HK-2 (cell line): ENCODE measurements around the gene ERCC5.

Experiments
- DNase-seq: peaks from one replicate; pipeline ENCODE4 v3.0.0-alpha.2; 2018; ENCODE audit not compliant: unreplicated experiment

Gene ERCC5

DNA sequence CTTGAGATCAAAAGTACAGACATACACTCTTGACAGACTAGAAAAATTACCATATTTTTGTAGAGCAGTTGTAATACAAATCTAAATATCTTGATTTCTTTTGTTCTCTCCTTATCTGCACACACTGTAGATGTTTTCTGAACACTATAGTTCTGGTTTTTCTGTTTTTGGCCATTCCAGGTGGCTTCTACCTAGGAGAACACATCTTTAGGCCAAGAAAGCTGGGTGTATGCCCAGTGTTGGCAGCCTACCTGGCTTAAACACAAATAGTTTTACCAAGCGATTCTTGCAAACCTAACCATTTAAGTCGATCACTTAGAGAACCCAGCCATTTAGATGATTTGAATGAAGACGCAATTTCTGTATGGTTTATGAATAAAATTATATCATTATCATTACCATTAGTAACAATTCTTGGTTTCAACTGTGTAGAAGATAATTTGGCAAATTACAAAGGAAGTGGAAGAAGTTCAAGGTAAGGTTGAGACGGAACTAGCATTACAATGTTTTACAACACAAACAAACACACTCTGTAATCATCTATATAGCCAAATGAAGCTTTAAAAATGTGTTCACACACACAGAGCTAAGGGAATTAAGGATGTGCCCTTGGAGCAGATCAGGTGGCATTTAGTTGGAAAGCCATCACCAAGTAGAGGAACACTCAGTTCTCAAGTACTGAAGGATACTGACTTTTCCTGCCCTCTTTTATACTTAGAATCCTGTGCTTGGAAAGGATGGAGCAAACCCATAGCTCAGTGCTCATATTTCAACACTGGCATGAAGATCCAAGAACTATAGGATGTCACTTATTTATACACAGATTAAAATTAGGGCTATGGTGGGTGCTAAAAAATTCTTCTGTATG, 36.2 kb downstream of the ERCC5 start:
- DNase-seq: no peak

DNA sequence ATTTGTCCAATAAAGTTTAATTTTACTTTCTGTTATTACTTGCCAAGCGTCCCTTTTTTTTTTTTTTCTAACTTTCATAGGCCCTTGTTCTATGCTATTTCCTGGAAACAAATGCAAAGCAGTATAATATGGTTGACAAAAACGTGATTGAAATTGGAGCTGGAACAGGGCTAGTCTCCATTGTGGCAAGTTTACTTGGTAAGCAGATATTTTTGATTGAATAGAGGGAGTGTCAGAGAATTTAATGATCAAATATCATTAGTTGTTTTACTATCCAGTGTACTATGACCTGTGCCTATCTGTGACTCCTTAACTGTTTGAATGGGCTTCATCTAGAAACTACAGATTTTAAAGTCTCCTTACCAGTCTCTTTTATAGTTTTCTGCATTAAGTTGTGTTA, 46.7 kb downstream of the ERCC5 start:
- no peak for DNase-seq

DNA sequence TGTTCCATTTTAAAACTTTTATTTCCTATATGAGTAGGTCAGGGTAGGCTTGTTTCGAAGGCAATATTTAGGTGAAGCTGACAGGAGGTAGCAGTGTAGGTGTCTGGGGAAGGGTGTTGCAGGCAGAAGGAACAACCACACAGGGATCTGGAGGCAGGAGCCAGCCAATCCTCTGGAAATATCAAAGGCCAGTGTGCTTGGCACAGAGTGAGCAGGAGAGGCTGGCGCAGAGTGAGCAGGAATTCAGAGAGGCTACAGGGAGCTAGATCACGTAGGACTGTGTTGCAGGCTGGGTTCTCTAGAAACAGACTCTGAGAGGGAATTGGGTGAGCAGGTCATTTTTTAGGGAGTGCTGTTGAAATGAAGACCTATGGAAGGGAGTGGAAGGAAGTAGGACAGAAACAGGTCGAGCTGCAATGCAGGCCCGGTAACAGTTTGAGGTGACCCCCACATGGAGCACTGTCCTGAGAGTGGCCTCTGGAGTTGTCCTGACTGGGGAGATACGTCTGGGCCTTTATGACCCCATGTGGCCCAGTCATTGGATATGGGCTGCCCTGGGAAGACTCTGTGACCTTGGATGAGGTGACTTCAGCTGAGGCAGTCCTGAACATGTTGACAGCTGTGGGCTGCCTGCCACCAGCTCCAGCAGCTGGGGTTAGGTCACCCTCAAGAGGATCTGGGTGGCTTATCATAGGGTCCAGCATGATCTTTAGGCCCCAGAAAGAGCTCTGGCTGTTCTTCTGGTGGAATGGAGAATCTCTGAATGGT, 51.7 kb downstream of the ERCC5 start:
- DNase-seq: no peak

DNA sequence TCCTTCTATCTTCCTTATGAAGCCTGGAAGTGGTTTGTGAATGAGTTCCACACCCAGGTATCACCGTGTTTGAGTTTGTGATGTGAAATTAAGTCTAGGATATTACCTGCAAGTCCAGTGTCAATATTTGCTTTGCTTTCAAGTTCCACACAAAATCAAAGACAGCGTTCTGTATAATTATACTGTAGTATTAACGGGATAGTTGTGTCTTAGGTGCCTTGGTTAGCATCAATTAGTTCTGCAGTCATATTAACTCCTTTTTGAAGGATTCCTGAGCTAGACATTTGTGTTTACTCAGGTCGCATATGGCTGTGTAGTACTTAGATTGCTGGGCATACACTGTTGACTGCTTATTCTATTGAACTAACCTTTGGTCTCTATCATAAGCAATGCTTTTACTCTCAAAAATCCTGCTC, 54.4 kb downstream of the ERCC5 start:
- no peak for DNase-seq

DNA sequence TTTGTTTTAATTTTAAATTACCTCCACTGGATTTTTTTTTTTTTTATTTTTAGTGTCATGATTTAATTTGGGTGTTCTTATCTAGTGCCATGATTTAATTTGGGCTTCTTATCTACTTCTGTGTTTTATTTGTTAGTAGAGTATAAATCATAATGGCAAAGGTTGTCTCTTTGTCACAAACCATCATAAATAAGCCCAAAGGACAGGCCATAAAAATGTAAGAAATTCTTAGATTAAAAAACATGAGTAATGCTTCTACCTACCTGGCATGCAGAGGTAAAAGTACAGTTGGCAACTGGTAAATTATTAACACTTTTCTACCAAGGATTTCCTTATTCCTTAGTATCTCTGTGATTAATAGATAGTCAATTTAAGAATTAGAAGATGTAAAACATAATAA, 55.2 kb downstream of the ERCC5 start:
- DNase-seq: no peak

DNA sequence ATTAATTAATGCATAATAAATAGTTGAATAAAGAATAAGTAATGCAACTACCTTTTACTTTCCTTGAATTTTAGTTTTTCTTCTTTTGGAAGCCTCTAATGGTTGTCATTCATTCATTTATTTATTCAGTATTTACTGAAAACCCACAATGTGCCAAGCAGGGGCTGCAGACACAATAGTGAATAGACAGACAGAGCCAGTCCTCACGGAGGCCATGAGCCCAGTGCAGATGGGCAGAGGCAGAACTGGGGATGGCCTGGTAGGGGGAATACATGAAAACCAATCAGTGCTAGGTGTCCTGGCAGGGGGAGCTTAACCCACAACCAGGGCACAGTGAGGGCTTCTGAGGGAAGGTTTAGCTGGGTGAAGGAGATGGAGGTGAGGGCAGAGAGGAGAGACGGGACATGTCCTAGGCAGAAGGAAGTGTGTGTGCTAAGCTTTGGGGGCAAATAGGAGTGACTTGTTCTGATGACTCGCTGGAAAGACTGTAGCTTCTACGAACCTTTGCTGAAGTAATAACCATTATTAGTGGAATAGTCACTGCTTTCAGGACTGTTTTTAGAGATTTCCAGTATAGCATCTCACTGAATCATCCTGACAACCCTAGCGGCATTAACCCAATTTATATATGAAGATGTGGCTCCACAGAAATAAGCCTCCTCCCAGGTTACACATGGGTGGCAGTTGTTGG, 55.9 kb downstream of the ERCC5 start:
- no peak for DNase-seq

DNA sequence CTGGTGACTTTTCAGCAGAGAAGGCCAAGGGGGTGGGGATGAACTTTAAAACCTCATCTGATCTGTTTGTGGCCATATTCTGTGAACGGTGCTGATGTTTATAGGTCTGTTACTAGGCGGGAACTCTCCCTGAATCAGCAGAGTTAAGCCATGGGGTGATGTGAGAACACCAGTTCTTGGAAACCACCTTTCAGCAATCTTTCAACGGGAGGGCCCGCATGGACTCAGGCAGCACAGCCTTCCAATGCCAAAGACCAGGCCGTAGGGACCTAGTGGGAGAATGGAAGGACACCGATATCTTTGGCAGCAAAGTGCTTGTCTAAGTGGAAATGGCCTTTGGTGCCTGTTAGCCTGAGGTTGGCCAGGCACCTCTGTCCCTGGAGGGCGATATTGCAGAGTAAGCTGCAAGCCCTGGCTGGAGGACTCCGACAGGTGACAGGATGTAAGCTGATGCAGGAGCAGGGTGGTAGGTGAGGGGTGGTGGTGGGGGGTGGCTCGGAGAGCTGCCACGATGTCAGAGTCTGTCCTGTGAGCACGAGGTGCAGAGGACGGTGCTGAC, 57.0 kb downstream of the ERCC5 start:
- no peak for DNase-seq

DNA sequence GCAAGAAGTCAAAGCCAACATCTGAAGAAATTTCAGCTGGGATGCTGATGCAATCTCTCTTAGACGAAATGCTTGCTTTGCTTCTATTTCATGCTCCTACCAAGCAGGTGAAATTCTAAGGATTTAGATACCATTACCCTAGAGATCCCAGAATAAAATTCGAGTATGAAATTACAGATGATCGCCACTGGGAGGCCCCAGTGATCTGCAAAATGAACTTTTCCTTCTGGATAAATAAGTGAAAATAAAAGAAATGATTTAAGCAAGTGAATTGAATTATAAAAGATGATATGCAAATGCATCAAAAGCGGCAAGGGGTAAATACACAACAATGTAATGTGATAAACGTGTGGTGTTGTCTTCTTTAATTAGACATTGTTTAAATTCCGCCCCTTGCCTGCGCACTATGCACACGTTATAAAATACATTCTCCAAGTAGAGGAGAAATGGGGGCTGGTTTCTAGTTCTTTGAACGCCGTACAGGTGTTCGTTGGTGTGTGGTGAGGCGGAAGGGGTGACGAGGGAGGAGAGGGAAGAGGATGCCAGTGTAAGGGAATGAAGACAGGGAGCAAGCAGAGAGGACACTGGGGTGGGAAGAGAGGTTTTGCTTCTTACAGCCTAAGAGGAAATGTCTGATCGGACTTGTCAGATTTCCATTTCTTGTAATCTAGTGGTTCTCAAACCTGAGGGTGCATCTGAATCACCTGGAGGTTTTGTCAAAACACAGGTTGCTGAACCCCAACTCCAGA, 58.0 kb downstream of the ERCC5 start:
- no peak for DNase-seq

DNA sequence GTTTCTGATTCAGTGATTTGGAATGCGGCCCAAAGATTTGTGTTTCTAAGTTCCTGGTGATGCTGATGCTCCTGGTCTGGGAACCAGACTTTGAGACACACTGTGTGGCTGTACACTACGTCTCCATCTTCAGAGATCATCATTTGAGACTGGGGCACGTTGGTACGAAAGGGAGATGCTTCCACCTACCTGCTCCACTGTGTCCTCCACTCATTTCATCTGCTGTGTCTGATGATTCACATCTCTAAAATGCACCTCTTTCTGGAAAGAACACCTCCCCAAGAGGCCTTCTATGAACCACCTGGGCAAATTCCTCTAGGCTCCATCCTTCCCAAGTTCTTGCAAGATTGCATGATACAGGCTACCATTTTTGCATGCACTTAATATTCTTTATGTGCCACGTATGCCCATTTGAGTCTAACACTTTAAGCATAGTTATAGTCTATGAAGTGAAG, 58.6 kb downstream of the ERCC5 start:
- DNase-seq: no peak

DNA sequence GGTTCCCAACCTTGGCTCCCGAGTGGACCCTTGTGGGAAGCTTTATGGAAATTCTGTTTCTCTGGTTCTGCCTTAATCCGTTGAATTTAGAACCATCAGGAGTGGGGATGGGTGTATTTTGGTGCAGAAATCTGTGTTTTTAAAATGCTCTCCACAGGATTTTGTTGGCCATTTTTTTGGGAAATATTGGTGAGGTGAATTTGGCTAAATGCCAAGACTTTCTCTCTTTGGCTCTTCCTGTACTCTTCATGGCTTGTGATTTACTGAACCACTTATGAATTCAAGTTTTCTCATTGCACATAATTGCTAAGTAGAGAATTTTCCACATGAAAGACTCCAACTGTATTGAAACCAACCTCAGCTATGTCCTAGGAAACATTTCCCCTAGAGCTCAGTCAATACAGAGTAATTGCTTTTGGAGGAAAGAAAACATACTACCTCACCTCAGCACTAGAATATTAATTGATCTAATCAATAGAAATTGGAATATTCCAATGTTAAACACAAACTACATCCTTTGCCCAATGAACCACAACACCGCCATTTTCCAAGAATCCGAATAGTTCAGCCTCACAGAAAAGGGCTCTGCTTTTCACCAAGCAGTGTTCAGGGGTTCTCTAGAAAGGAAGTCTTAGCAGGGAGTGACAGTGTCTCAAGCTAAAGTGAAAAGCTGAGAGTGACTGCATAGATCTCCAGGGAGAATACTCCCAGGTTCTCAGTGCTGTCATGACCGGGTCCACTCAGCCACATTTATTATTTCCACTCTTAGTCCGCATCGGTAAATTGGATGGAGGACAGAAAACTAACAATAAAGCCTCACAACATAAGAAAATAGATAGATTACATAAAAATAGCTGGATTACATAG, 60.3 kb downstream of the ERCC5 start:
- no peak for DNase-seq

DNA sequence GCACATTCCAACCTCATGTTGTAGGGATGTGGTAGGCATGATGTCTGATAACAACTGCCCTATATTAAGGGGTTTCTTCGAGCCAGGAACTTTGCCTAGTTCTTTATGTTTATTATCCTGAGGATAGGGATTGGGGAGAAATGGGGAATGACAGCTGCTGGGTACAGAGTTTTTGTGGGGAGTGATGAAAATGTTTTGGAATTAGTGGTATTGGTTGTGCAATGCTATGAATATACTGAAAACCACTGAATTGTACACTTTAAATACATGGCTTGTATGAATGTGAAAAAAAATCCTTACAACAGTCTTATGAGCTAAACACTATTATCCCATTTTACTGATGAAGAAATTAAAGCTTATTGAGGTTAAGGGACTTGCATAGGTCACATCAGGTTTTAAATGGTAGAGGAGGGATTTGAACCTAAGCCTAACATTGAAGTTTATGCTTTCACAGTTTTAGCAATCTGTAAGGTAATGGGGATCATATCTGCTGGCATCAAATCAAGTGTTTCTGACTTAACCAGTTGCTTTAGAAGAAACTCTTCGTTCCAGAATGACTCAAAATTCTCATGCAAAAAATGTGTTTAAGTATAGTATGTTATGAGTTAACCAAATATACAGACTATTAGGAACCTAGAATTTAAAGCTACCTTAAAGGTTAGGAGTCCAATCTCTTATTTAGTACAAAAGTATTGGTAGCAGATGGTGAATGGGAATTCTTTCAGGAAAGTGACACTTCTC, 61.4 kb downstream of the ERCC5 start:
- DNase-seq: no peak

DNA sequence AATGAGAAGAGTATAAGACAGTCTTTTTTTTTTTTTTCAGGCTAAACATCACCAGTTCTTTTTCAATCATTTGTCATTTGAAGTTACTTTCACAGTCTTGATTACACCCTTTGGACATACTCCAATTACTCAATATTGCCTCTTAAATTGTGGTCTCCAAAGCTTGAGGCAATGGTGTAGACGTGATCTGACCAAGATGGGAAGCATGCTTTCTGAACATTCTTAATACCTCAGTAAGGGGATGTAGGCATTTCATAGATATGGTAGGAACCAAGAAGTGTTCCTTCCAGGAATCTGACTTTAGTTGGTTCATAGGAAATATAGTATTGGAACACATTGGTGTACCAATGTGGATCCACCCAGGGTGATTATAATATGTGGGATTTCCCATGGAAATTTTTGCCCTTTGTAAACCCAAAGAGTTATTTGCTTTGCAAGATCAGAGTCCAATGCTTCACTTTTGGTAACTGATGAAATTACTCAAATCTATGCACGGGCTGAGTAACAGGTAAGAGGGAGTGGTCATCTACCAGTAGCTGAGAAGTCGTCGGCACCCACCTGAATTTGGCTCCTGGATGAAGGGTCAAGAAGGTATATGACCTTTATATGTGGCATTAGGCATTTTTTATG, 62.2 kb downstream of the ERCC5 start:
- DNase-seq: no peak

DNA sequence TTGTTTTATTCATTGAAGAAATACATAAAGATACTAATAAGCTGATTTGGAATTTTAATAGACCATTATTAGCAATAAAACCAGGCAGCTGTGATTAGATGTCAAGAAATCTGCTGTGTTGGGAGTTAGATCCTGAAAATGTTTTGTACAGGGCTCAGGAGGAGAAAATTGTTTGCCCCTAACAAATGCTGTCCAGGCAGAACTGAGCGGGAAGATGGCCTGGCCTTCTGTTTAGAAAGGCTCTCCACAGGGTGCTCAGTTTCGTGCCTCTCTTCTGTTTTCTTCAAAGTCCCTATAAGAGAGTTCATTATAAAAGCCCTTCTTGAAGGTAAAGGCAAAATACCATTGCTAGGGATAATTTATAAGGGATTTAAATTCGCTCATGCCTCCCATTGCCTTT, 64.1 kb downstream of the ERCC5 start:
- DNase-seq: no peak

DNA sequence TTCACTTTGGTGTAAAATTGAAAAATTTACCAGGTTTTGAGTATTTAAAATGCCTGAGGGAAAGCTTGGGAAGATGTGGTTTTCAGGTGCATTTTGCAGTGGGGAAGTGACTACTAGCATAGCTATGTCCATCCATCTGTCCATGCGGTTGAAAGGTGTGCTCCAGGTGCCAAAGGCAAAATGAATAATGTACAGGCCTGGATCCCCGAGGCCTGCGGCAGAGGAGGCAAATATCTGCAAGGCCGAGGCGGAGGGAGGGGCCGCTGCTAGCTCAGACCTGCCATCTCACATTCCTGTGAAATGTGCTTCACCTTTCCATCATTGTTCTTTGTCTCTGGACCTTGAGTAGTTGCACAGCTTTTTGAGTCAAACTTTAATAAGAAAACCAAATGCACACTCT, 65.5 kb downstream of the ERCC5 start:
- no peak for DNase-seq

DNA sequence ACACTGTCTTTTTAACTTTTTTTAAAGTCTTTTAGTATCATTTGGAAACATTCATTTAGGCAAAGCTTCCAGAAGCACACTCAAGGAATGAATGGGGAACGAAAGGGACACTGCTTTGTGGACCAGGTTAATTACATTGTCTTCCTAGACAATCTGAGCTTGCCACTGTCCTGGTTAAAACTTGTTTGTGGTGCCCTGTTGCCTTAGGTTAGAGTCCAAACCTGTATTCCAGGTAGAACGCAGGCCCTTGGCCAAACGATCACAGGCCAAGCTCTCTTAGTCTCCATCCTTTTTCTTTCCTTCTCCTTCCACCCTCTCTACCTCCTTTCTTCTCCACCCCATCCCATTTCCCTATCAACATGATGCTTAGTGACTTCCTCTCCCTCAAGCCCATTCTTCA, 66.8 kb downstream of the ERCC5 start:
- no peak for DNase-seq

DNA sequence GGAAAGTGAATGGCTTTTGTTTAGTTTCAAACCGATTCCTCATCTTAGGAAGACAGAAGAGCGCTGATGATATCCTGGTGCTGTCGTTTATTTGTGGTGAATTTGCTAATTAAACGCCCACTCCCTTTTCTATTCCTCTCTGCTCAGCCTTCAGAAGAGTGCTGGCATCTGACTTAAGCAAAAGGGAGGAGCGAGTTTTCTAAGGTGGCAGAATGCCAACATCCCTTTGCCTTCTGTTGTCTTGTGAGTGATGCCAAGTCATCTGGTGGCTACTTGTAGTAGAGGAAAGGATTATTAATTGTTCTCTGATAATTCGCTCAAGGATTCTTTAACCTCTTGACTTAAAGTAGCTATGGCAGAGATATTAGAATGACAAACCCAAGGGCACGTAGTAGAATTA, 68.1 kb downstream of the ERCC5 start:
- no peak for DNase-seq

DNA sequence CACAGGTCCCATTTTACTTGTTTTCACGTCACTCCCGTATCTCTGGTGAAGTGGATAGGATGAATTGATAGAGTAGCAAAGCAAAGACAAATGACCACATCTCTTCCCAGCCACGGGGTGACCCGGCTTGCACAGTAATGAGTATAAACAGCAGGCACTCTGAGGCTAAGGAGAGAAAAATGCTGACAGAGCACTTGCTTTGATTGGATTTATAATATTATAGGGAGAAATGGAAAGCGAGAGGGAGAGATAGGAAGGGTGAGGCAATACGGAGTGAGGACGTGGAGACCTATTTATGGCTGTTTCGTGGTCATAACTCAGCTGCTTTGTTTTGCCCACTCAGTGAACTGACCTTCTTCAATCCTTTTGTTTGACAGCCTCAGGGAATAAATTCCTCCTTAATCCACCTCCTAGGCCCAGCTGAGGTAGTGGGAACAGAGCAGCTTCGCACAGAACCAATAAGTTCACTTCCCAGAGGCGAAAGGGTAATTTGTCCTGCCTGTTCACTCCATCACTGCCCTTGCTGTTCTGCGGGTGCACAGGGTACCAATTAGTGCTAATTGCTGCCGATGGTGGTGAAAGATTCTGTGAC, 68.6 kb downstream of the ERCC5 start:
- DNase-seq: no peak

DNA sequence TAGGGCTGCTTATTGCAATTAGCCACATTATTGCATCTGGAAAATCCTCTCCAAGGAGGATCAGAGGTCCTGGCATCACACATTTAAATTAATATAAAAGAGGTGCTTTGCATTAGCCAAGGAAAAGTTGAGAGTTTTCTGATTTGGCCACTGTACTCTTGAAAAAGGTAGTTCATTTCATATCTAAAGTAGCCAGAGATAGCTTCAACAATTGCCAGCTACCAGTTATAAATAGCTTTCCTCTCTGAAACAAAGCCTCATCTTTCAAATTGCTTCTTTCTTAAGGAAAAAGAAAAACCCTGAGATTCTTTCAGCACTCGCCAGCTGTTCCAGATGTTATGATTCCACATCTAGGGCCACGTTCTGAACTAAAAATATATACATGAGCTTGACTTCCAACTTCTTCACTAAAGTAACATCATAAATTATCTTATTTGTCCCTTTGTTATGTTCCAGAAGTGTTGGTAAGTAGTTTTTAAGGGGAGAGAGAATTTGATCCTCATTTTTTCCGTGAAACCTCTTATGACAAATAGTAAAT, 69.6 kb downstream of the ERCC5 start:
- DNase-seq: no peak

DNA sequence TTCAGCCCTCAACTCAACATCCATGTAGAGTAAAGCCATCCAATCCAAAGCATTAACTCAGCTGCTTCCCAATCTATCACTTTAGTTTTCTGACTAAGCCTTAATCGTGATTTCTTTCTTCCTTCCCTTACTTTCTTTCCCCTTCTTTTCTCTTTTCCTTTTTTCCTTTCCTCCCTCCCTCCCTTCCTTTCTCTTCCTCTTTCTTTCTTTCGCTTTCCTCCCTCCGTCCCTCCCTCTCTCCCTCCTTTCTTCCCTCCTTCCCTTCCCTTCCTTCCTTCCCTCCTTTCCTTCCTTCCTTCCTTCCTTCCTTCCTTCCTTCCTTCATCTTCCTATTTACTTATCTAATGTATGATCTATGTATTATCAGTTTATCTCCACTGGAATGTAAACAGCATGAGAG, 71.2 kb downstream of the ERCC5 start:
- no peak for DNase-seq
